Hindlimb muscle (tissue), 1 donor: ENCODE measurements around the gene DPF1. TPM values are rescaled to one million over a fixed set of nuclear protein-coding genes. Genes with fewer than 3 reads are reported as not detected.

Experiments used
- polyA plus RNA-seq: library from polyadenylated mRNA; unstranded; fragments of 120-200 nt; gene quantifications from one replicate; pipeline ENCODE4 v1.2.1, GENCODE V29; 2013; ENCODE audit not compliant: insufficient read length

The DPF1 gene
- polyA plus RNA-seq, 1 donor, result 2.4 TPM

Other genes with a start within 250 kb of the DPF1 start
- 14.5 TPM for gene PPP1R14A, start 32.2 kb upstream of the DPF1 start, polyA plus RNA-seq
- gene SPINT2, start 40.4 kb upstream of the DPF1 start, polyA plus RNA-seq, result 5.2 TPM
- not detected for gene C19orf33, start 80.0 kb upstream of the DPF1 start, polyA plus RNA-seq
- gene YIF1B, start 91.7 kb upstream of the DPF1 start, polyA plus RNA-seq, result 27.4 TPM
- gene KCNK6, start 95.6 kb upstream of the DPF1 start, polyA plus RNA-seq, result 2.2 TPM
- gene CATSPERG, start 111.6 kb upstream of the DPF1 start, polyA plus RNA-seq, result 2.7 TPM
- 120 TPM for gene PSMD8, start 150.3 kb upstream of the DPF1 start, polyA plus RNA-seq
- gene GGN, start 163.8 kb upstream of the DPF1 start, polyA plus RNA-seq, result 0.49 TPM
- 0.49 TPM for gene SPRED3, start 164.5 kb upstream of the DPF1 start, polyA plus RNA-seq
- 13.3 TPM for gene FAM98C, start 178.9 kb upstream of the DPF1 start, polyA plus RNA-seq
- 2.8 TPM for gene RASGRP4, start 202.0 kb upstream of the DPF1 start, polyA plus RNA-seq
- gene RYR1, start 209.5 kb upstream of the DPF1 start, polyA plus RNA-seq, result 771 TPM